HG02763 (cell line): ENCODE results near the gene CTNND2.
"Not testable (repeated sequence)": the region's sequence is repeated elsewhere in the genome, so short reads cannot be mapped to it uniquely, and the experiment has no call there.

Experiments used
- ATAC-seq: cut with Tn5 transposase; IDR thresholded peaks from one replicate; pipeline ENCODE4 v1.9.1; 2021; ENCODE audit warnings: mild to moderate bottlenecking, moderate library complexity; ENCODE audit not compliant: unreplicated experiment

CTNND2 gene

GRCh38 chr5:11346336-11346735, 557.9 kb downstream of the CTNND2 start:
- ATAC-seq = no peak

GRCh38 chr5:11335881-11336760, 568.1 kb downstream of the CTNND2 start:
- ATAC-seq = no peak

- no peak for ATAC-seq
These were observed 569.8 kb downstream of the CTNND2 start for GRCh38 chr5:11334404-11334803.

GRCh38 chr5:11329679-11330078, 574.6 kb downstream of the CTNND2 start:
- ATAC-seq = no peak

GRCh38 chr5:11324521-11325289, 579.5 kb downstream of the CTNND2 start:
- no peak for ATAC-seq

- no peak for ATAC-seq
These were observed 580.5 kb downstream of the CTNND2 start for GRCh38 chr5:11323761-11324160.

- no peak for ATAC-seq
These were observed 582.1 kb downstream of the CTNND2 start for GRCh38 chr5:11322133-11322532.

GRCh38 chr5:11319836-11320580, 584.2 kb downstream of the CTNND2 start:
- ATAC-seq = no peak

GRCh38 chr5:11313694-11314093, 590.6 kb downstream of the CTNND2 start:
- ATAC-seq = not testable (repeated sequence)

- no peak for ATAC-seq
These were observed 592.5 kb downstream of the CTNND2 start for GRCh38 chr5:11311731-11312130.

GRCh38 chr5:11311272-11311671, 593.0 kb downstream of the CTNND2 start:
- no peak for ATAC-seq

GRCh38 chr5:11310158-11310557, 594.1 kb downstream of the CTNND2 start:
- ATAC-seq = no peak

- ATAC-seq = no peak
These were observed 597.9 kb downstream of the CTNND2 start for GRCh38 chr5:11306365-11306764.

- no peak for ATAC-seq
These were observed 599.0 kb downstream of the CTNND2 start for GRCh38 chr5:11305245-11305644.

GRCh38 chr5:11304641-11305040, 599.6 kb downstream of the CTNND2 start:
- no peak for ATAC-seq

GRCh38 chr5:11302663-11303062, 601.6 kb downstream of the CTNND2 start:
- no peak for ATAC-seq

GRCh38 chr5:11301171-11301570, 603.1 kb downstream of the CTNND2 start:
- no peak for ATAC-seq

- no peak for ATAC-seq
These were observed 603.5 kb downstream of the CTNND2 start for GRCh38 chr5:11300736-11301135.

- no peak for ATAC-seq
These were observed 605.4 kb downstream of the CTNND2 start for GRCh38 chr5:11298877-11299276.

GRCh38 chr5:11293523-11293922, 610.7 kb downstream of the CTNND2 start:
- ATAC-seq = no peak

GRCh38 chr5:11292648-11293356, 611.4 kb downstream of the CTNND2 start:
- ATAC-seq = no peak
